Activated CD4-positive, alpha-beta T cell treated with anti-CD3 and anti-CD28 coated beads, Interleukin-2, Interleukin-6, amounts not matched to agents 100 ng/mL and 50 ng/mL, durations not matched to agents 16 hours and 8 hours (primary cell): ENCODE measurements around the gene MFN2.
A peak's percentile ranks its signal among the peaks of the same experiment; 100 is the strongest.
"Not testable (repeated sequence)": the region's sequence is repeated elsewhere in the genome, so short reads cannot be mapped to it uniquely, and the experiment has no call there.

Source experiments
- DNase-seq: peaks from one replicate; pipeline ENCODE4 v3.0.0-alpha.2; 2020

The MFN2 gene

DNA sequence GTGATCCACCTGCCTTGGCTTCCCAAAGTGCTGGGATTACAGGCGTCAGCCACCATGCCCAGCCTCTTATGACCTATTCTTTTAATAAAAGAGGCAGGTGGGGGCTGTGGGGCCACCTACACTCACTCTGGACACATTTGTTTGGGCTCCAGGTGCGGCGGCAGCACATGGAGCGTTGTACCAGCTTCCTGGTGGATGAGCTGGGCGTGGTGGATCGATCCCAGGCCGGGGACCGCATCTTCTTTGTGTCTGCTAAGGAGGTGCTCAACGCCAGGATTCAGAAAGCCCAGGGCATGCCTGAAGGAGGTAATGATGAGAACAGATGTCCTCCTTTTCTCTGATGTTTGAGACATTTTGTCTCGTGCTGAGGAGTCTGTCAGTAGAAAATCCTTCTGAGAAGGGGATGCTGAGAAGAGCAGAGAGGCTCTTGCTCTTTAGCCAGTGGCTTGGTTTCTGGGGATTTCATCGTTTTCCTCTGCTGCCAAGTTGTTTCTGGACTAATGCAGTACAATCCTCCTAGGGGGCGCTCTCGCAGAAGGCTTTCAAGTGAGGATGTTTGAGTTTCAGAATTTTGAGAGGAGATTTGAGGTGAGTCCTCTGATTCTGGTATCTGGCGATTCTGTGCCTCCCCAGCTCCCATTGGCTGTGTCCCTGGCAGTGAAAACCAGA, 21.1 kb downstream of the MFN2 start:
- DNase-seq = peak; percentile 75

DNA sequence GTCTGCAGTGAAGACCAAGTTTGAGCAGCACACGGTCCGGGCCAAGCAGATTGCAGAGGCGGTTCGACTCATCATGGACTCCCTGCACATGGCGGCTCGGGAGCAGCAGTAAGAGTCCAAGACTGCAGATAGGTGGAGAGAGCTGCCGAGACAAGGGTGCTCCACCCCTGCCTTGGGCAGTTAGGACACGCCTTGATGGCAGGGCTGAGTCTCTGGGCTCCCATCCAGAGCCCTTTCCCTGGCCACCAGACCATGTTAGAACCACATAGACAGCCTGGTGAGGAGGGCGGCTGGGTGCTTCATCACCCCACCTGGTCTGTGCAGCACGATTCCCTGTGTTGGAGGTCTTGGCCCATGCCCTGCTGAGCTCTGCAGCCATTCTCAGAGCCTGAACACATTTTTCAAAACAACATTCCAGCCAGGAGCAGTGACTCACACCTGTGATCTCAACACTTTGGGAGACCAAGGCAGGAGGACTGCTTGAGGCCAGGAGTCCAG, 21.8 kb downstream of the MFN2 start:
- no peak for DNase-seq

DNA sequence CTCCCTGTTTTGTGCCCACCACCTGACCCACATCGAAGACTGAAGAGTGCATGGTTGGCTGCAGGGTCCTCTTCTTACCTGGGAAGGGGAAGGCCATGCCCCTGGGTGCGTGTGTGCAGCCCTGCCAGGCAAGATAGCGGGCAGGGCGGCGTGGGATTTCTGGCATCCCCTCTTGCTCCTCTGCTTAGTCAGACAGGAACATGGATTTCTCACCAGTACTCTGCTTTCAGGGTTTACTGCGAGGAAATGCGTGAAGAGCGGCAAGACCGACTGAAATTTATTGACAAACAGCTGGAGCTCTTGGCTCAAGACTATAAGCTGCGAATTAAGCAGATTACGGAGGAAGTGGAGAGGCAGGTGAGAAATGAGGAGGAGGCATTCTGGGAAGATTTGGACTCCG, 23.5 kb downstream of the MFN2 start:
- no peak for DNase-seq

DNA sequence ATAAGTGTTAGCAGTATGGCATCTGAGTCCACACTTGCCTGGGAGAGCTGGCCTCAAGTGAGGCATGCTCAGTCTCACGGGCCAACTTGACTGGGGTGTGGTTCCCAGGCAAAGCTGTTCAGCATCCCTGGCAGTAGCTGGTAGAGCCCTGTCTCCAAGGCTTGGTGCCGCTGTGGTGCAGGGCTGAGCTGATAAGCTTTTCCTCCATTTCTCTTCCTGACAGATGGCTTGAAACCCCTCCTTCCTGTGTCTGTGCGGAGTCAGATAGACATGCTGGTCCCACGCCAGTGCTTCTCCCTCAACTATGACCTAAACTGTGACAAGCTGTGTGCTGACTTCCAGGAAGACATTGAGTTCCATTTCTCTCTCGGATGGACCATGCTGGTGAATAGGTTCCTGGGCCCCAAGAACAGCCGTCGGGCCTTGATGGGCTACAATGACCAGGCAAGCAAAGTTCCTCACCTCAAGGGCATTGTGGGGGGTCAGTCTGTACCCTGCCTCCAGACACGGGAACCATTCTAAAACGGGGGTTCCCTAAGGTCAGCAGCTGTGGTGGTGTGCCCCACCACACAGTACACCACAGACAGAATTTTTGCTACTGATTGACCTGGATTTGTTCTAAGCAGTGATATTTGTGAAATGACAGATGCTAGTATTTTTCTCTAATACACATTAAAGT, 25.4 kb downstream of the MFN2 start:
- DNase-seq = no peak

DNA sequence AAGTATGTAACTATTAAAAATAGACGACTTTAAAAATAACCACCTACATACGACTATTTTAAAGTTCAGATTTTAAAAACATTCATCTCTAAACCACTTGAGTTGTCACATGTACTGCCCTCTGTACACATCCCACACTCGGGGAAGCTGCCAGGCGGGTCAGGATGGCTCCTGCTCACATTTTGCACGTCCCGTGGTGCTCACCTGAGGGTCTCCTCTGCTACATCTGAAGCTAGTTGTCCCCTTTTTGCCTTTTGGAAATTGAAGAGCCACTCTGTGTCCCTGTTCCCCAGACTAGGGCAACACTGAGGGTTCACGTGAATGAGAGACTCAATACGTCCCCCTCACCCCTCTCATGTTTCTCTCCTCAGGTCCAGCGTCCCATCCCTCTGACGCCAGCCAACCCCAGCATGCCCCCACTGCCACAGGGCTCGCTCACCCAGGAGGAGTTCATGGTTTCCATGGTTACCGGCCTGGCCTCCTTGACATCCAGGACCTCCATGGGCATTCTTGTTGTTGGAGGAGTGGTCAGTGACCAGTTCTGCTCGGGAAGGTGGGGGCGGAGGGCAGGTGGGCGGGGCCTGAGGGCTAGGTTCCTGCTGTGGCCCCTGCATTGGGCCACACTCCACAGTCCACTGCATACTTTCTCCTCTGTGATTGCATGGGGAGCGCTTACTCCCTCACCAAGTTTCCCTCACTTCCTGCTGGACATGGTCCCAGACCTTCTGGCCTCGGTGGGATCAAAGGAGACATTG, 26.1 kb downstream of the MFN2 start:
- DNase-seq = no peak

DNA sequence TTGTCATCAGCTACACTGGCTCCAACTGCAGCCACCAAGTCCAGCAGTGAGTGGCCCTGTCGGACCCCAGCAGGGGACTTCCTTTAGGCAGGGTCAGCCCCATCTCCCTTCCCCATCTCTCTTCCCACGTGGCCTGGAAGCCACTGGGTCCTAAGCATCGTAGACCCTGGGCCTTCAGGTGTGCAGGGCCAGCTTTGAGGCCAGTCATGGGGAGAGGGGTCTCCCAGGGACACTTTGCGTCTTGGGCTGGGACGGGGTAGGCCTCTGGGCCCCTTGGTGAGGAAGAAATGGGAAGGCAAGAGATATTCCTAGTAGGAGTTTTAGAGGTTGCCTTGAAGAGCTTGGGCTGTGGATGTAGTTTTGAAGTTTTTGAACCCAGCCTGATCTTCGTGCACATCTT, 27.0 kb downstream of the MFN2 start:
- DNase-seq = no peak

DNA sequence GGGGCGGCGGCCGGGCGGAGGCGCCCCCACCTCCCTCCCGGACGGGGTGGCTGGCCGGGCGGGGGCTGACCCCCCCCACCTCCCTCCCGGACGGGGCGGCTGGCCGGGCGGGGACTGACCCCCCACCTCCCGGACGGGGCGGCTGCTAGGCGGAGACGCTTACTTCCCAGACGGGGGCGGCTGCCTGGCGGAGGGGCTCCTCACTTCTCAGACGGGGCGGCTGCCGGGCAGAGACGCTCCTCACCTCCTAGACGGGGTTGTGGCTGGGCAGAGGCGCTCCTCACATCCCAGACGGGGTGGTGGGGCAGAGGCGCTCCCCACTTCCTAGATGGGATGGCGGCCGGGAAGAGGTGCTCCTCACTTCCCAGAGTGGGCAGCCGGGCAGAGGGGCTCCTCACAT, 28.1 kb downstream of the MFN2 start:
- DNase-seq = not testable (repeated sequence)

DNA sequence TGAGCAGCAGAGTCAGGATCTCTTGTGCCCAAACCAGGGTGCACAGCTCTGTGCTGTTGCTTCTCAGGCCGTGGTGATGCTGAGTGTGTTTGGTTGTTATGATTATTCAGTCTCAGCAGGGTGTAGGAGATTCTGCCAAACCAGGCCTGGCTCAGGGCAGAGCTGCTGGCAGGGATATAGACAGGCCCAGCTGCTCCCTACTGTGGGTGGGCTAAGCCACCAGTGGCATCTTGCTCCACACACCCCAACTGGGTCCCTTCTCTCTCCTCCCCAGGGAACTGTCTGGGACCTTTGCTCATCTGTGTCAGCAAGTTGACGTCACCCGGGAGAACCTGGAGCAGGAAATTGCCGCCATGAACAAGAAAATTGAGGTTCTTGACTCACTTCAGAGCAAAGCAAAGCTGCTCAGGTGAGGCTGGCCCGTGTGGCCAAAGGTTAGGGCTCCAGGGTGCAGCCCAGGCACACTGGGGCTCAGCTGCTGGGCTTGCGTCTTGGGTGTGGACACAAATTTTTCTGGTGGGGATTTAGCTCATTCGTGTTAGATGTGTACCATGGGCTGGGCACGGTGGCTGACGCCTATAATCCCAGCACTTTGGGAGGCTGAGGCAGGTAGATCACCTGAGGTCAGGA, 29.2 kb downstream of the MFN2 start:
- DNase-seq = no peak

DNA sequence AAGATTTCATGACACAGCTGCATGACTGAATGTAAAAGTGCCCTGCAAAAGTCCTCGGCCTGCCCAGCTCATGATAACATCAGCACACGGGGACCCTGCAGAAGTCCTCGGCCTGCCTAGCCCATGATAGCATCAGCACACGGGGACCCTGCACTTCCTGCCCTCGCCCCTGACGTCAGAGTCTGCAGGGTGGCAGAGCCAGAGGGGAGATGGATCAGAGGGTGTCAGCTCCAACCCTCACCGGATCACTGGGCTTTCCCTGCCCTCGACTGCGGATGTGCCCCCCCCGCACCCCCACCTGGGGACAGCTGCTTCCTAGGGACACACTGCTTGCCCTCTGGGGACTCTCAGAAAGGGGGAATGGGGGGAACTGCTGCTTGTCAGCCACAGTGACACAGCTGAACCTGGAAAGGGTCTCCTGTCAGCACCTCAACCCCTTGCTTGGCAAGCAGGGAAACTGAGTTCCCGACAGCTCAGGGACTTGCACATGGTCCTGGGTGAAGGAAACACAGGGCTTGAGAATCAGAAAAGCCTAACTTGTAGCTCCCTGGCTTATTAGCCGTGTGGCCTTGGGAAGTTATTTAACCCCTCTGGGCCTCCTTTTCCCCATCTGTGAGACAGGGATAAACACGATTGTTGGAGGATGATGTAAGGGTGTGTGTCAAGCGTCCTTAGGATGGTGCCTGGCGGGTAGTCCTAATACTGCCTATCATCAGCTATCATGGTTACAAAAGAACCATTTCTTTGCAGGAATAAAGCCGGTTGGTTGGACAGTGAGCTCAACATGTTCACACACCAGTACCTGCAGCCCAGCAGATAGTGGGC, 30.7 kb downstream of the MFN2 start:
- DNase-seq = no peak

DNA sequence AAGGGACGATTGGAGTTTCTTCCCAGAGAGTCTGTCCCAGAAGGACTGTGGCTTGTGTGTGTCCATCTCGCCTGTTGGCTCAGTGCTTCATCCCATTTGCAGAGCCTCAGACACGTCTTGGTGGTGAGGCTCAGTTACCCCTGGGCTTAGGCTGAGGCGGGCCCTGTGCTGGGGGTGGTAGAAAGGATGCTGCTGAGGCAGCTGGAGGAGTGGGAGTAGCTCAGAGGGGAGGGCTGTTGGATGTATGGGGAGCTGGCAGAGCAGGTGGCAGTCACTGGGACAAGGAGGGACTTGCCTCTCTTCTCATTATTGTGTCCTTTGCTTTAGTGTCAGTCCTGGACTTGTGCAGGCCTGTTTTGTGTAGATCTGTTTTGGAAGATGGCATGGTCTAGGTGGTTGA, 31.8 kb downstream of the MFN2 start:
- DNase-seq = no peak

DNA sequence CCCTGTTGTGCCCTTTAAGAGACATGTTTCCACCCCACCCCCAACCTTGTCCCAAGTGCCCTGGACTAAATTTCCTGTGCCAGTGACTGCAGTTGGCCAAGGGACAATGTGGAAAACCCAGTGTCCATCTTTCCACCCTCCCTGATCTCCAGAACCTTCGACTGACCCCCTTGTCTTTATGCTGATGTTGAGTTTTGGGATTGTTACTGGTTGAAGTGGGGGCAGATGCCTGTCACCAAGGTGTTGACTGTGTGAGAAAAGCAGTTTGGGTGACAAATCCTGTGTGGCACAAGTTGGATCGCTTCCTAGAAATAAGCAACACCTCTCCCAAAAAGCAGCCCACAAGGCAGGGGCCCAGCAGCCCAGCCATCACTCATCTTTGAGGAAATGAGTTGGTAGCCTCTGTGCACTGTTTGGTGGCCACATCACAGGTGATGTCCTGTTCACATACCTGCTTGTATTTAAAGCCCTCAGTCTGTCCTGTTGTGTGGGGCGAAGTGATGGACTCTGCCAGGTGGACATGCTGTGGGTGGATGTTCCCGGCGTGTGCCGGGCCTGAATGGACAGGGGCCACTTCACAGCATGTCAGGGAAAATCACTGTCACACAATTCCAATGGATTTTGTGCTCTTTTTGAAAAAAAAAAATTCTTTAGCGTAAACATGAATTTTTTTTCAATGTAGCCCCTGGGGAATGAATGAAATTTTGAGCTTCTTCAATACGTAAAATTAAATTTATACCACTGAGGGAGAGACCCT, 32.5 kb downstream of the MFN2 start:
- DNase-seq = peak; percentile 55

DNA sequence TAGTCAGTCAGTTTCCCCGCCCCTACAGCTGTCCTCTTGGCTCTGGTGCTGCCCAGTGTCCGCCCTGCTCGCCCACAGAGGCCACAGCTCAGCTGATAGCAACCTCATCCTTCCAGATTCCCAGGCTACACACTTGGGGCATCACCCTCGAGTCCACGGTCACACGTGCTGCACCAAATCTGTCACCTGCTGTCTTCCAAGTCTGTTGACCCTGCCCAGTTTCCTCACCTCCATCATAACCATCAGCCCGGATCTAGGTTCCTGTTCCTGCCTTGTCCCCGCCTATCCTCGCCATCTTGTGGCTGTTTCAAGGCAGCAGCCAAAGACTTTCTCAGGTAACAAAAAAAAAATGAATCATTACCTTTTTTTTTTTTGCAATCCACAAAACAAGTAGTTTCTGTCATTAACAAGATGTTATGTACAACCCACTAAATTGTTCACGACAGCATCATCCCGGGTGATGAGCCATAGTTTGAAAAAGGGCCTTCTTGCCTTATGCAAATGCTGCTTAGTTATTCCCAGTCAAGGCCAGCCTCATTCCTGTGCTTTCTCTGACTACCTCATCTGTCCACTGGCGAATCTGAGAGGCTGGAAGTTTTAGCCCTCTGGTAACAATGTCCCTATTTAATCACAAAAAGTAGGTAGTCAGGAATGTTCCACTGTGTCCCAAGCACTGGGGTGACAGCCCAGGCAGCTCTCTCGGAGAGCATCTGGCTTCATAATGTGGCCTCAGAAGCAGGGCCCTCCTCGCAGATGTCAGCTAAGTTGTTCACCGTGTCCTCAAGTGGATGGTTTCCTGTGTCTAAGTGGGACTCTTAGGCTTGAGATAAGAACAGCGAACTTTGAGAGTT, 34.1 kb downstream of the MFN2 start:
- peak; percentile 61 for DNase-seq

DNA sequence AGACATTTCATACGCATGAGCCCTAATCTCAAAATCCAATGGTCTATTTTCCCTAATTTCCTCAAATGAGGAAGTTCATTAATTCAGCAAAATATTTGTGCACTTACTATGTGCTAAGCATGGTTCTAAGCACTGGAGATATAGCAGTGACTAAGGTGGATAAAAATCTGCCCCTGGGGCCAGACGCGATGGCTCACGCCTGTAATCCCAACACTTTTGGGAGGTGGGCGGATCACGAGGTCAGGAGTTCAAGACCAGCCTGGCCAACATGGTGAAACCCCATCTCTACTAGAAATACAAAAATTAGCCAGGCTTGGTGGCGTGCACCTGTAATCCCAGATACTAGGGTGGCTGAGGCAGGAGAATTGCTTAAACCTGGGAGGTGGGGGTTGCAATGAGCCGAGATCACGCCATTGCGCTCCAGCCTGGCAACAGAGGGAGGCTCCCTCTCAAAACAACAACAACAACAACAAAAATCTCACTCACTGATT, 34.8 kb downstream of the MFN2 start:
- no peak for DNase-seq

DNA sequence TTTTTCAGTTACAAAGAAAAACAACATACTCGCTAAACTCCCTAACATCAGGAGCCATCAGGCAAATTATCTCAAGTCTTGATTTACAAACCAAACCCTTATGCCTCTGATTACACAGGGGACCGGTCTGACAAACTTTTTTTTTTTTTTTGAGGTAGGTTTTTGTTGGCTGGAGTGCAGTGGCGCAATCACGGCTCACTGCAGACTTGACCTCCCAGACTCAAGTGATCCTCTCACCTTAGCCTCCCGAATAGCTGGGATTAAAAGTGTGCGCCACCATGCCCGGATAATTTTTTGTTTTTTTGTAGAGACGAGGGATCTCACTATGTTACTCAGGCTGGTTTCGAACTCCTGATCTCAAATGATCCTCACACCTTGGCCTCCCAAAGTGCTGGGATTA, 35.3 kb downstream of the MFN2 start:
- DNase-seq = no peak

DNA sequence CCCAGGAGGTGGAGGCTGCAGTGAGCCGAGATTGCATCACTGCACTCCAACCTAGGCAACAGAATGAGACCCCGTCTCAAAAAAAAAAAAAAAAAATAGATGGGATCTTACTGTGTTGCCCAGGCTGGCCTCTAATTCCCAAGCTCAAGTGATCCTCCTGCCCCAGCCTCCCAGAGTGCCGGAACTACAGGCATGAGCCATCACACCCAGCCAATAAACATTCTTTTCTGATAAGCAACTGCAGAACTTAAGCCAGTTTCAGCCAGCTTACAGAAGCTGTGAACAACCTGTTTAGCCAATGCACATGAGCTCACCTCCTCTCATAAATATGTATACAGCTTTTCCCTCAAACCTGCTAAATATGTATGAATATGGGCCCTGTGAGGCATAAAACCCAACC, 35.9 kb downstream of the MFN2 start:
- no peak for DNase-seq

DNA sequence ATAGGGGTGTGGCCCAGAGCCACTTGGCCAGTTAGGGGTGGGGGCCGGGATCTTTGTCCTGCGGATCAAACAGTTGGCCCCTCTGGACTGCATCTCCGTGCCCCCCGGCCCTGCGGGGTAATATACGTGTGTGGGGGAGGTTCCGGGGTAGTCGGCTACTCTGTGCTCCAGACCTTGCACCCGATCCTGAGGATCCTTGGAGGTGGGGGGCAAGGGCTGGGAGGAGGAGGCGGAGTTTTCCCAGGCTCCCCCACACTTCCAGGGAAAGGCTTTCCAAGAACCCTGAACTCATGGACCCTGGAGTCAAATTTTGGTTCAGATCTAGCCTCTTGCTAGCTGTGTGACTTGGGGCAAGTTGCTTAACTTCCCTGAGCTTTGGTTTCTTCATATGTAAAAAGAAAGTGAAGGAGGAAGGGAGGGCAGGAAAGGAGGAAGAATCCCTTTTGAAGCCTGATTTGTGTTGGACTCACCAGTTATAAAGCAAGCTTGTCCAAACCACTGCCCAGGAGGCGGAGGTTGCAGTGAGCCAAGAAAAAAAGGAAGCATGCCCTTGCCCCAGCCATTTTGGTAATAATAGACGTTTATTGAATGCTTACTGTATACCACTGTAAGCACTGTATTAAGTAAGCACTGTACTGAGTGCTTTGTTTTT, 39.7 kb downstream of the MFN2 start:
- peak; percentile 22 for DNase-seq

DNA sequence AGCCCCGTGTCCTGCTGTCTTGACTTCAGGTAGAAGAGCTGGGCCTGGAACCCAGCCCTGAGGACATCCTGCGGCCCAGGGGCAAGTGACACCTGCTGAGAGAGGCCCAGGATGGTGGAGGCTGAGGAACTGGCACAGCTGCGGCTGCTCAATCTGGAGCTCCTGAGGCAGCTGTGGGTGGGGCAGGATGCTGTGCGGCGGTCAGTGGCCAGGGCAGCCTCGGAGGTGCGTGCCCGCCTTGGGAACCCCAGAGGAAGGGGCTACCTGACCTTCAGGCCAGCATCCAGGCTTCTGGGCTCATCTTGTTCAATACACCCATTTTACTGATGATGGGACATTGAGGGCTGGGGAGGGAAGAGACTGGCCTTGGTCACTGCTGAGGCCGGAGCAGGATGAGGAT, 41.4 kb downstream of the MFN2 start:
- no peak for DNase-seq

DNA sequence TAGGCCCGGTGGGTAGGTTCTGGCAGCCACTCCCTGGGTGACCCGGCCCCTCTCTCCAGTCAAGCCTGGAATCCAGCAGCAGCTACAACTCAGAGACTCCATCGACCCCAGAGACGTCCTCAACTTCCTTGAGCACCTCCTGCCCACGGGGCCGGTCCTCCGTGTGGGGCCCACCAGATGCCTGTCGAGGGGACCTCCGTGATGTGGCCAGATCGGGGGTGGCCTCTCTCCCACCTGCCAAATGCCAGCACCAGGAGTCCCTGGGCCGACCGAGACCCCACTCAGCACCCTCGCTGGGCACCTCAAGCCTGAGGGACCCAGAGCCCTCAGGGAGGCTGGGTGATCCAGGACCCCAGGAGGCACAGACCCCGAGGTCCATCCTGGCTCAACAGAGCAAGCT, 41.8 kb downstream of the MFN2 start:
- DNase-seq = no peak

DNA sequence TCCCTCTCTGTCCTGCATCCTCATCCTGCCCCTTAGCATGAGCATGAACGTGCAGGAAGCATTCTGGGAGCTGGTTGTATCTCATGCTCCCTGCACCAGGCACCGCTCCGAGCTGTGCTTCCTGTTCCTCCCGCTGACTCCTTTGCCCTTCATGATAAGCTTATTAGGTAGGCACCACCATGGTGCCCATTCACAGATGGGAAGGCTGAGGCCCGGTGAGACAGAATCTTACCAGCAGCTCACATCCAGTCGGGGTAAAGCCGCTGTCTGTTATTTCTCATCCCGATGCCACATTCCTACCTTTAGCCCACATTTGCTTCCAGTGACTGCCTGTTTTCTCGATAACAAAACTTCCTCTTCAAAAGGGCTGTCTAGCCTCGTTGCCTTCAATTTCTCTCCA, 46.3 kb downstream of the MFN2 start:
- no peak for DNase-seq

DNA sequence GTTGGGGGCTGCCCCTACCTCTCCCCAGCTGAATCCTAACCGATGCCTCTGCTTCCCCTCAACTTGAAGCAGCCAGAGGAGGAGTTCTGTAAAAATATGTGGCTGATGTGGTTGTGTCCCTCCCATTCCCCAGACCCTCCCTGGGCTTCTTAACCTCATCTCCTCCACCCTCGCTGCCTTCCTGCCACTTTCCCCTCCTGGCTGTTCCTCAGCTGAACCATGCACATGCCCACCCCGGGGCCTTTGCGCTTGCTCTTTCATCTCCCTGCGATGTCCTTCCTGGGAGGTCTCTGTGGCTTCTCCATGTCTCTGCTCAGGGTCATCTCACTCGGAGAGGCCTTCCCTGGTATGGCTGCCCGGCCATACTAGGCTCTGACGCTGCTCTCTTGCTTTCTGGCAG, 48.0 kb downstream of the MFN2 start:
- no peak for DNase-seq
